HG03571 (cell line): ENCODE measurements around the gene CNOT6L.
"Not testable (repeated sequence)": the region's sequence is repeated elsewhere in the genome, so short reads cannot be mapped to it uniquely, and the experiment has no call there.

Experiments used
- ATAC-seq: cut with Tn5 transposase; IDR thresholded peaks from one replicate; pipeline ENCODE4 v1.9.1; 2021; ENCODE audit not compliant: unreplicated experiment

Gene CNOT6L

DNA sequence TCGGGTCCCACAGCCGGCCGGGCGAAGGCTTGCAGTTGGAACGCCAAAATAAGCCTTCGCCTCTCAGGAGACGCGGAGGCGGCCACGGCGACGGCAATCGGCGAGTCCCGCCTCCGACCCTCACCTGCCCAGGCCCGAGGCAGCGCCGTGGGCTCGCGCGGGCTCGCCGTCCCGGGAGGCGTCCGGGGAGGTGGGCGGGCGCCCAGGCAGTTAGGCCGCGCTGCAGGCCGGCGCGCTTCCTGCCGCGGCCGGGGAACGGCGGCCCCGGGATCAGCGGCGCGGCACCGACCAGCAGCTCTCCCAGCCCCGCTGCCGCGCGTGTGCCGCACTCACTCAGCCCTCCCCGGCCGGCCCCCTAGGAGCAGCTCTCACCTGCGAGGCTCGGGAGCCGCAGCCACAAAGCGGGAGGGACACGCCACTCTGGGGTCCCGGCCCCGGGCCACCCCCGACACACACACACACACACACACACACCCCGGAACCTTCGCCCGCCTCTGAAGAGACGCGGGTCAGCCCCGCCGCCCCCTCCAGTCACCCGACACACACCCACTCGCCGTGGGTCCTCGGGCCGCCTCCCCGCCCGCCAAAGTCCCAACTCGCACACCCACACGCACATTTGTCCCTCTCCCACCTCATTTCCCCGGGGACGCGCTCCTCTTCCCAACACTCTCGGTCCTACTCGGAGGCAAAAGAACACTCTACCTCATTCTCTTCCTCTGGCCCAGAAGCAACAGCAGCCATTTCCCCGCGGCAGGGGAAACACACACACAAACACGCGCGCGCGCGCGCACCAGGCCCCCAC, at the start of gene CNOT6L:
TSS of gene CNOT6L (minus strand) at position 767 of the 802 bp plus-strand sequence. CDS start at position 707, 60 bp downstream.
- ATAC-seq: peak; percentile 37

DNA sequence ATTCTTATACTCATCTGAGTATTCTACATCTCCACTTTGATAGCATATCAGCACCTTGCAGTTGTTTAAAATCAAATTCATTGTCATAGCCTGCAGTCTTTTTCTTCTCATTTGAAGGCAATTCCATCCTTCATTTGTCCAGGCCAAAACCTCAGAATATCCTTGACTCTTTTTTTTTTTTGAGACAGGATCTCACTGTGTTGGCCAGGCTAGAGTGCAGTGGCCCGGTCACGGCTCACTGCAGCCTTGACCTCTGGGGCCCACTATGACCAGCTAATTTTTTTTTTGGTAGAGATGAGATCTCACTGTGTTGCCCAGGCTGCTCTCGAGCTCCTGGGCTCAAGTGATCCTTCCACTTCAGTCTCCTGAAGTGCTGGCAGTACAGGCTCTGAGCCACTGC, 46.1 kb upstream of the CNOT6L start:
- no peak for ATAC-seq

DNA sequence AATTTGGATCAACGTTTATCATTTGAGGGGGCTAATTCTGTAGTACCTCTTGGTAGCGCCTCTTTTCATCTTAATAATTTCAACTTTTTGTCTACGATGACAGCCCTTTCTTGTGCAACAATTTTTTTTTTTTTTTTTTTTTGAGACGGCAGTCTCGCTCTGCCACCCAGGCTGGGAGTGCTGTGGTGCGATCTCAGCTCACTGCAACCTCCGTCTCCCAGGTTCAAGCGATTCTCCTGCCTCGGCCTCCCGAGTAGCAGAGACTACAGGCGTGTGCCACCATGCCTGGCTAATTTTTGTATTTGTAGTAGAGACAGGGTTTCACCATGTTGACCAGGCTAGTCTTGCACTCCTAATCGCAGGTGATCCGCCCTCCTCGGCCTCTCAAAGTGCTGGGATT, 44.2 kb upstream of the CNOT6L start:
- not testable (repeated sequence) for ATAC-seq

DNA sequence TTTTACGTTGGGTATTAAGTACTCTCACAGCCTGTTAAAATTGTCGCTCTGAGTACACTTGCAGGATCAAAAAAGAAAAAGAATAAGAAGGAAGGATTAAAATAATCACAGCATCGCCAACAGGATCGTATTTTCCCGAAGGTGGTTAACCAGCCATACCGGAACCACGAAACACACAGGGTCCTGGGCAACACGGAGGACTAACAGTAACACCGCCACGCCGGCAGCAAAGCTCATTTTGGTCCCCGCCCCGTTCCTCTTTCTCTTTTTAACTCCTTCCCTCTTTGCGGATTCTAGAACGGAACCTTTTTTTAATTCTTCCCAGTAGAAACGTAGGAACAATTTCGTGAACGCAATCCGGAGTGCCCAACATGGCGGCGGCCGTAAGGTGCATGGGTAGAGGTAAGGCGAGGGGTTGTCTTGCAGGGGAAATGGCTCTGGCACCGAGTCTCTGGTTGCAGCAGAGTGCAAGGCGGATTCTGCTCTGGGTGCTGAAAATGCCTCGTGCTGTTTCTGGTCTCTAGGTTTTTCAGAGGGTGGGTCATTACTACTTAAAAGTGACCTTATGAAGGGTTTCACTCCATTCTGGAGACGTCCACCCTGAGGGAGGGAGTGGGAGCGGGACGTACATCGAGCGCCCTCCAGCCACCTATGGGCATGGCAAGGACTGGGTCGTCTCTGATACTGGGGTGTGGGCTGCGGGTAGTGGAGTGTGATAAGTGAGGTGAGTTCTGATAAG, 43.5 kb upstream of the CNOT6L start, which contains the start of gene MRPL1:
TSS of gene MRPL1 (plus strand) at position 353 of the 739 bp plus-strand sequence. CDS start at position 372, 19 bp downstream.
- ATAC-seq: peak; percentile 86

DNA sequence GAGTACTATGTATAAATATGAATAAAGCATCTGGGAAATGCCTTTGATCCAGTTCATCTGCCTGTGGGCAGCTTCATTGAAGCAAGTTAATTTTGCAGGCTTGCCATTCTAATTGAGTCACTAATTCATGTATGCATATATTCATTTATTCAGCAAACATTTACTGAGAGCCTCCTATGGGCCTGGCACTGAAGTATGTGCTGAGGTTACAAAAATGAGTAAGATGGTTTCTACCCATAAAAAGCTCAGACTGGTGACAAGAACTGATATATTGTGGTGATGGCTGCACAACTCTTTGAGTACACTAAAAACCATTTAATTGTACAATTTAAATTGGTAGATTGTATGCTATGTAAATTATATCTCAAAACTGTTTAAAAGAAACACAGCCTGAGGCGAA, 42.3 kb upstream of the CNOT6L start:
- no peak for ATAC-seq

DNA sequence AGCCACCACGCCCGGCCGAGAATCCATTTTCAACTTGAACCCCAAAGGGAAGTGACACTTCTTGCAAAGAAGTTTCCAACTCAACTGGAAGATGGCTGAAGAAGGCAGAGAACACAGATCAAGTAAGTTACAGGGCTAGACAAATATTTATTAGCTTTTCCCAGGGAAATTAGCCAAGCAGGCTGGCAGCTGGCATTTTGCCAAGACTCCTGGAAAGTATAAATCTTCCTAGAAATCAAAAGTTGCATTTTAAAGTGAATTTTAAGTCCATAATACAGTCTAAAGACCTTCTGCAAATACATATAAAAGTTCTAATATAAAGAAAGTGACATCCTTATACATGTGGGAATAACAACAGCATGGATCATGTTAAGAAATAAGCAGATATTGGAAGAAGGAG, 40.1 kb upstream of the CNOT6L start:
- no peak for ATAC-seq

DNA sequence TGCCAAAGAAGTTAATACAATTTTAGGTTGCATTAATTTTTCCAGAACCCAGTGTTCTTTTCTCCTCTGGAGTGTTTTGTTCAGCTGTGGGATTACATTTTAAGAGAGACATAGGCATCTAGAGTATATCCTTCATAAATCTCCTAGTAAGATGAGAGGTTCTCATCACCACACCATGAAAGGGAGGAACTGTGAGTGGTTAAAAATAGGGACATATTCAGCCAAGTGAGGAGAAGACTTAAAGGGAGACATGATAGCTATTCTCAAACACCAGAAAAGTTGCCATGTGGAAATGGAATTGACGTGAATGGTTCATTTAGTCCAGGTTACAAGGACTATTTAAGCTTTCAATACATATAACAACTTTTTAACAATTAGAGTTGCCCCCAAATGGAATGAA, 37.0 kb upstream of the CNOT6L start:
- ATAC-seq: no peak

DNA sequence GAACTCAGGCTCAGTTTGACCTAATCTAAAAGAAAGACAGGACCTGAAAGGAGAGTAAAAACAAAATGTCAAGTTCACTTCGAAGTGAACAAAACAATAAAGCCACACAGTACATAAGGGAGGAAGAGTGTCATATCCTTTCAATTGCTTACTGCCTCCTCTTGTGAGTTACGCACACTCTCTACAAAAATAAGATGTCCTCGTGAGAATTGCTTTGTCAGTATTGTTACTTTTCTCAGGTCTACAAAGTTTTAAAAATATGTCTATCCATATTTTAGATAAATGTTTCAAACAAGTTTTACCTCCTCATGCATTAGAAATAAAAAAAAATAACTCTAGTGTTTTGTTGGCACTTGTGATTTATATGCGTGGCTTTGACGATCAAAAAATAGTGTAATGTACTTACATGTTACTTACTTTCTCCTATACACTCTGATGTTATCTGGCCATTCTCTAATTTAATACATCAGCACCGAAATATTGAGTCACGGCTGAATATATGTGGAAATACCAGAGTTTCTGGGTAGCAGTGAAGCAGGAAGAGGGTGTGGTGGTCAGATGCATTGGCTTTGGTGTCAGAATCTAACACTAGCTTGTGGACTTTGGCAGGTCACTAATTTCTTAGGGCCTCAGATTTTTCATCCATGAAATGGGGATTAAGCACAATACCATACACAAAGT, 35.4 kb upstream of the CNOT6L start:
- ATAC-seq: no peak

DNA sequence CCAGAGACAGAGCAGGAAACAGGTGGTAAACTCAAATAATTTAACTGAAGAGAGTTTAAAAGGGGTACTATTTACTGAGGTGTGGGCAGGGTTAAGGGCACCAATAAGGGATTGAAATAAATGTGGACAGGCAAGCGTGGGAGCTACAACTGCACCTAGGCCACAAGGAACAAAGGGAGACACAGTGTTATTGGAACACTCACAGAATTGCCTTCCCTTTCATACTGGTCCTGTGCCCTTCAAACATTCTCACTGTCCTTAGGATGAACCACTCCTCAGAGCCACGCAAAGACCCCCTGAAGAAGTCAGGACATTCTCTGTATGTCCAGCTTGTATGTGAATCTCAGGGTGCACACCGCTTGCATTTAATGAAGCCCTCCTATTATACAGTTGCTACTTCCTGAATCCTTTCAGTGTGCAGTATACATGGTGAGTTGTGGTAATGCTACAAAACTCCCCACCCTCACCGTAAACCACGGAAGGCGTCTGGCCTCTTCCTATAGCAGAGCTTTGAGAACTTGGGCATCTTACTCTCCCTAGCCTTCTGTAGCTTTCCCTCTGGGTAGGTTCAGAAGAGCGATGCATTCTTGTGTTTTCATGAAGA, 33.8 kb upstream of the CNOT6L start:
- peak; percentile 96 for ATAC-seq

DNA sequence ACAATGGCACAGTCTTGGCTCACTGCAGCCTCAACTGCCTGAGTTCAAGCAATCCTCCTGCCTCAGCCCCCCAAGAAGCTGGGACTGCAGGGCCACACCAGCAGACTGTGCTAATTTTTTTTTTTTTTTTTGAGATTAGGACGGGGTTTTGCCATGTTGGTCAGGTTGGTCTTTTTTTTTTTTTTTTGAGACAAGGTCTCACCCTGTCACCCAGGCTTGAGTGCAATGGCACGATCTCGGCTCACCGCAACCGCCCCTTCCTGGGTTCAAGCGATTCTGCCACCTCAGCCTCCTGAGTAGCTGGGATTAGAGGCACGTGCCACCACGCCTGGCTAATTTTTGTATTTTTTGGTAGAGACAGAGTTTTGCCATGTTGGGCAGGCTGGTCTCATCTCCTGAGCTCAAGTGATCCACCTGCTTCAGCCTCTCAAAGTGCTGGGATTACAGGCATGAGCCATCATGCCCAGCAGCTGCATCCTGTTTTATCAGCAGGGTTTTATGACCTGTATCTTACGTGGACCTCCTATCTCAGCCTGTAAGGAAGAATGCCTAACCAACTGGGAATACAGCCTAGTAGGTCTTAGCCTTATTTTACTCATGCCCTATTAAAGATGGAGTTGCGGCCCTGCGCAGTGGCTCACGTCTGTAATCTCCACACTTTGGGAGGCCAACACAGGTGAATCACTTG, 30.3 kb upstream of the CNOT6L start:
- ATAC-seq: no peak

DNA sequence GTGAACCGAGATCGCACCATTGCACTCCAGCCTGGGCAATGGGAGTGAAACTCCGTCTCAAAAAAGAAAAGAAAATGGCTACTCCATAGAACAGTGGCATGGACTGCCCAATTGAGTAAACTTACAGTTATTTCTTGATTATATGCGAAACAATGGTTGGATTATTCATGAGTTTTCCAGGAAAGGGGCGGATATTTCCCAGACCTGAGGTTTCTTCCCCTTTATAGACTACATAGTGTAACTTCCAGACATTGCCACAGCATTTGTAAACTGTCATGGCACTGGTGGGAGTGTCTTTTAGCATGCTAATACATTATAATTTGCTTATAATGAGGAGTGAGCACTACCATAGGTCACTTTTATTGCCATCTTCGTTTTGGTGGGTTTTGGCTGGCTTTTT, 29.3 kb upstream of the CNOT6L start:
- ATAC-seq: no peak

DNA sequence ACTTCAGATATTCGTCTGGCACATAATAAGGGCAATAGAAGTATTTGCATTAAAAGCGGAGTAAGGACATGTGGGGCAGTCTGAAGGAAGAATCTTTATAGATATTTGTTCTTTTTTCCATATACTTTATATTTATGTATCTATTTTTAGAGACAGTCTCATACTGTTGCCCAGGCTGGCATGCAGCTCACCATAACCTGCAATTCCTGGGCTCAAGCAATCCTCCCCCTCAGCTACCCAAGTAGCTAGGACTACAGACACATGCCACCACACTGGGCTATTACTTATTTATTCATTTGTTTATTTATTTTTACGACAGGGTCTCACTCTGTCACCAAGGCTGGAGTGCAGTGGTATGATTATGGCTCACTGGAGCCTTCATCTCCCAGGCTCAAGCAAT, 26.8 kb upstream of the CNOT6L start:
- ATAC-seq: no peak

DNA sequence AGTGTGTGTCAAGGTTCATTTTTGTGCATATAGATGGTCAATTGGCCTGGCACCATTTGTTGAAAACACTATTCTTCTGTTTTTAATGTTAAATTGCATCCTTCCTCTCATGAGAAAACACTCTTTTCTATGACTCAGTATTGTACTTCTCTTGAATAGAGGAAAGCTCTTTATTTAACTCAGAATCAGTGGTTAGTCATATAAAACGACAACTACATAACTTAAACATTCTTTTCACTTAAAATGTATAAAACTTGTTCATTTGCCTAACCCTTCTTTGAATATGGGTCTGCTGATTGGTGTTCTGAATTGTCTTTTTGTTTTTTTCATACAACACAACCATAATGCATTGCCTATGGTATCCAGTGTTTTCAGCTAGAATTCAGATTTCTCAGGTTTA, 26.2 kb upstream of the CNOT6L start:
- ATAC-seq: no peak

DNA sequence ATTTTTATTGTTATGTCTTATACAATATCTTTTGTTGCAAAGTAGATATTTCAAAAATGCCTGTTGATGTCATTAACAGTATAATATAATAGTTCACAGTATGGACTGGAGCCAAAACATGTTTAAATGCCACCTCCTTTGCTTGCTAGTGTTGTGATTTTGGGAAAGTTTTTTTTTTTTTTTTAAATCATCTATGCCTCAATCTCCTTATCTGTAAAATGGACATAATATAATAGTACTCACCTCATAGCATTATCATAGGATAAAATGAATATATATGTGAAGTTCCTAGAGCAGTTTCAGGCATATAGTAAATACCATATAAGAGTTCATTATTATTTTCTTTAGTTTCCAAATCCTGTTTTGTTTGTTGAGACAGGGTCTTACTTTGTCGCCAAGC, 25.2 kb upstream of the CNOT6L start:
- no peak for ATAC-seq

DNA sequence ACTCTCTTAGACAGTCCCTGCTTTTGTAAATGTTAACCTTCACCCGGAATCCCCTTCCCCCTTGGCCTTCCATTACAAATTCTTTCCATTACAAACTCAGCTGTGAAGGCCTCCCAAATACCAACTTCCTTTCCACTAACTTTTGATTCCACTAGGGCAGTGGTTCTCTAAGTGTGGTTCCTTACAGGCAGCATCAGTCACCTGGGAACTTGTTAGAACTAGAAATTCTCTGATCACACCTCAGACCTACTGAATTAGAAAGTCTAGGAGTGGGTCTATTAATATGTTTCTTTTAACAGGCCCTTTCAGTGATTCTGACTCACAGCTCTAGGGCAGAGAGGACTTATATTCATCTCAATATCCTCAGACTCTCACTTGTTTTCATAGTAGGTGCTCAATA, 24.5 kb upstream of the CNOT6L start:
- ATAC-seq: no peak

DNA sequence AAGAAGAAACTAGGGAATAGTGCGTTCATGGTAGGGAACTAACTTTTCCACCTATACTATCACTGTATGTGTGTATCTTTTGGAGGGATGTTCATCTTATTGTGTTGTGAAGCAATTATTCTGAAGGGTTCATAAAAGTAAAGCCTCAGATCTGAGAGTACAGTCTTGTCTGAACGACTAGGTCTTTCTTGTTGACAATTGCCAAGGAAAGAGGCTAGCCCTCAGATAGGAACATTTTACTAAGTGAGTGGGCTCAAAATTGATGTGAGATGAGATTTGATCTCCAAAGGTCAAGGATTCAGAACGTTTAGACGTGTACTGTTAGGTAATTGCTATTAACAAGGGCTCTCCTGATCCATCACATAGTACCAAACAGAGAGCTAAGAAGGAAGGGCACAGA, 15.2 kb upstream of the CNOT6L start:
- ATAC-seq: no peak

DNA sequence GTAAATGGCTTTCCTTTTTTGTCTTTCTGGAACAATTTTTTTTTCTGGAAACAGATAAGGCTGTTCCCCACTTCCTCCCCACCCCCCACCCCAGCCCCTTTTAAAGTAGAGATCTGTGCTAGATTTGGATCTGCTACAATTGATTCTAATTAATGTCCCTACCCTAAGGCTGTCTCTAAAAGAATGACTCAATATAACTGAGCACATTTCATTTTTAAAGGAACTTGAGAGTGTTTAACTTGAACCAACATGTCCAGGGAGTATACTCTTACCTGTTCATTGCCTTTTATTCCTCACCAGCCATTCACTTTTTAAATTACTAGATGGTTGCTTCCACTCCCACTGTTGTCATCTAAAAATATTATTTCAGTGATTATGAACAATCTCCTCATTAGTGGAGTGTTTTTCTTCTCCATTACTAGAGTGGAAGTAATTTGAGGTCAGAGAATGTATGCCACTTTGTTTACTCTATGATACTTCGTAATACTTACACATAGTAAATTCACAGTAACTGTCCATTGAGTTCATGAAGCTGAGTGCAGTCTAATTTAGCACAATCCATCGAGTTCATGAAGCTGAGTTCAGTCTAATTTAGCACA, 14.1 kb upstream of the CNOT6L start:
- ATAC-seq: no peak

DNA sequence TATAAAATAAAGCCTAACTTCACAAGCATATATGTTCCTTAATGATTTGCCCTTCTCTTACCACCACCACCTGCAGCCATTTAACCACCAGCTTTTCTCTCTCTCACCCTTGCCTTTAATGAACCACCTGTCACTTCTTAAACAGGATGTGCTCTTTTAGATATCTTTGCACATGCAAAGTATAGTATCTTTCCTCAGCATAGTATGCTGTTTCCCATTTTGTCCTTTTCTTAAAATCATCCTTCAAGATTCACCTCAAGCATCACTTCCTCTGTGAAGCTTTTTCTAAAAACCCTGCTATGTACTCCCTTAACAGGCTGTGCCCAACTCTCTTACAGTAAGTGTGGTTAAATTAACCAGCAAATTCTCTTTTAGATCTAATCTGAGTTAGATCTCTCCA, 8.2 kb upstream of the CNOT6L start:
- ATAC-seq: no peak

DNA sequence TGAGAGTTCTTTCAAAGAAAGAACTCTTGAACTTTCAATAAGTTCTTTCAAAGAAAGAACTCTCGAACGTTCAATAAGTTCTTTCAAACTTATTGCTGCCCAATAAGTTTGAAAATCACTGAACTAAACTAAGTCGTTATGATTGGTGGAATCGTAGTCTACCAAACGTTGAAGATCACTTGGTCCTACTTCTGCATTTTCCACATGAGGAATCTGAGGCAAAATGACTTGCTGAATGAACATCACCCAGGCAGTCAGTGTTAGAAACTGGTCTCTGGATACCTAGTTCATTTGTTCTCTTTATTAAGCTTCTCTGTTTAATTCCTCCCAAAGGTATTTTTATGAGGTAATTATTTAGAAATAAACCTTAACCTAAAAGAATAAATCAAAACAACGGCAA, 7.1 kb upstream of the CNOT6L start:
- ATAC-seq: no peak

DNA sequence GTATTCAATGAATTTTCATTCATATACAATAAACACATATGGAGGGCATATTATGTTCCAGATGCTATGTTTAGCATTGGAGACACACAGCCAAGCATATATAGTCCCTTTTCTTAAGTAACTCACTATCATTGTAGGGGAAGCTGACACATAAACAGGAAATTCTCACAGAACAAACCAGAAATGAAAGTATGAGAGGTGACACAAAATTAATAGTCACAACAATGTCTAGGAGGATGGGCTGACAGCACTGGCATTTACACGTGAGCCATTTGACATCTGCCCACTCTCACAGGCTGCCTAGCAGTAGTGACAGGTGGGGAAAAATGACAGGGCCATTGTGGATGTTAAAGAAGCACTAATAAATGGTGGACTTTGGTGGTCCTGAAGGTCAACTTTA, 2.6 kb upstream of the CNOT6L start:
- no peak for ATAC-seq
